HG03460 (cell line): Measurements from ENCODE around the gene UFC1.

Experiments used
- ATAC-seq: cut with Tn5 transposase; IDR thresholded peaks from one replicate; pipeline ENCODE4 v1.9.1; 2021; ENCODE audit not compliant: unreplicated experiment

The UFC1 gene

GRCh38 chr1:161168906-161169305 is 15.1 kb downstream of the UFC1 start:
- no peak for ATAC-seq

- no peak for ATAC-seq
Measured at GRCh38 chr1:161171191-161171590, 17.4 kb downstream of the UFC1 start.

GRCh38 chr1:161171696-161172095 is 17.9 kb downstream of the UFC1 start:
- no peak for ATAC-seq

- ATAC-seq: no peak
Measured at GRCh38 chr1:161172349-161172748, 18.6 kb downstream of the UFC1 start.

- ATAC-seq: no peak
Measured at GRCh38 chr1:161172776-161173376, 19.1 kb downstream of the UFC1 start.

GRCh38 chr1:161173711-161174110 is 19.9 kb downstream of the UFC1 start:
- ATAC-seq: no peak

- ATAC-seq: no peak
Measured at GRCh38 chr1:161174911-161175310, 21.1 kb downstream of the UFC1 start.

GRCh38 chr1:161175771-161176453 is 22.1 kb downstream of the UFC1 start:
- ATAC-seq: no peak

- ATAC-seq: peak; percentile 4
Measured at GRCh38 chr1:161176468-161177111, 22.8 kb downstream of the UFC1 start.

- peak; percentile 77 for ATAC-seq
Measured at GRCh38 chr1:161177112-161177935, 23.5 kb downstream of the UFC1 start, which contains the start of gene B4GALT3. TSS of gene B4GALT3 (minus strand) at chr1:161177507. CDS start at chr1:161176060, 1,447 bp downstream.

GRCh38 chr1:161177936-161178244 is 24.1 kb downstream of the UFC1 start:
- ATAC-seq: no peak

- no peak for ATAC-seq
Measured at GRCh38 chr1:161179698-161180097, 25.9 kb downstream of the UFC1 start.

GRCh38 chr1:161180639-161181038 is 26.9 kb downstream of the UFC1 start:
- no peak for ATAC-seq

- peak; percentile 54 for ATAC-seq
Measured at GRCh38 chr1:161182214-161182613, 28.4 kb downstream of the UFC1 start.

GRCh38 chr1:161185282-161185682 is 31.5 kb downstream of the UFC1 start:
- peak; percentile 69 for ATAC-seq

- ATAC-seq: no peak
Measured at GRCh38 chr1:161185732-161186311, 32.0 kb downstream of the UFC1 start.

GRCh38 chr1:161187311-161187710 is 33.5 kb downstream of the UFC1 start:
- no peak for ATAC-seq

GRCh38 chr1:161188381-161188780 is 34.6 kb downstream of the UFC1 start:
- no peak for ATAC-seq

GRCh38 chr1:161189036-161189435 is 35.3 kb downstream of the UFC1 start:
- ATAC-seq: no peak

GRCh38 chr1:161190962-161191521 is 37.3 kb downstream of the UFC1 start:
- no peak for ATAC-seq

- no peak for ATAC-seq
Measured at GRCh38 chr1:161191971-161192370, 38.2 kb downstream of the UFC1 start.
